Natural killer cell (primary cell): ENCODE results near the gene PYGL. TPM values are rescaled to one million over a fixed set of nuclear protein-coding genes. Genes with fewer than 3 reads are reported as not detected.
A peak's percentile ranks its signal among the peaks of the same experiment; 100 is the strongest.
"Not testable (repeated sequence)": the region's sequence is repeated elsewhere in the genome, so short reads cannot be mapped to it uniquely, and the experiment has no call there.

ENCODE experiments used
- ATAC-seq, 3 donors: fragments of 150-1000 bp in 2 of 3; fragments of 200-7000 bp in 1 of 3; cut with Tn5 transposase; 1 replicate in 1 of 3; 2 replicates in 2 of 3; pipeline ENCODE4 v1.10.0; 2021; ENCODE audit warnings: mild to moderate bottlenecking in 2 of 3, moderate library complexity in 2 of 3
- DNase-seq, 2 donors: peaks; one replicate each; pipeline versions ENCODE4 v3.0.0 to v3.0.0-alpha.2; 2013 to 2021; ENCODE audit warnings: mixed read lengths in 1 of 2
- H3K27ac ChIP-seq: one replicate; pipeline ENCODE4 v1.5.1; 2013; ENCODE audit warnings: mild to moderate bottlenecking, low read length
- H3K27me3 ChIP-seq: one replicate; pipeline ENCODE4 v1.6.1; 2013; ENCODE audit warnings: low read length; ENCODE audit not compliant: control insufficient read depth, insufficient read depth
- H3K36me3 ChIP-seq: one replicate; pipeline ENCODE4 v1.6.1; 2013; ENCODE audit warnings: low read length; ENCODE audit not compliant: control insufficient read depth, insufficient read depth
- H3K4me1 ChIP-seq: one replicate; pipeline ENCODE4 v1.6.1; 2013; ENCODE audit warnings: low read length; ENCODE audit not compliant: control insufficient read depth, insufficient read depth
- H3K4me3 ChIP-seq: one replicate; pipeline ENCODE4 v1.5.1; 2013; ENCODE audit warnings: low read length
- H3K9me3 ChIP-seq: one replicate; pipeline ENCODE4 v1.6.1; 2013; ENCODE audit warnings: low read length; ENCODE audit not compliant: control insufficient read depth, insufficient read depth
- H3K27ac Mint-ChIP-seq, 2 donors: one replicate each; pipeline ENCODE4 v1.8.0; 2022; ENCODE audit warnings: mild to moderate bottlenecking in 2 of 2, mixed read lengths in 2 of 2, moderate library complexity in 1 of 2
- H3K27me3 Mint-ChIP-seq, 2 donors: one replicate each; pipeline ENCODE4 v1.8.0; 2022; ENCODE audit warnings: low read depth in 2 of 2, mixed read lengths in 2 of 2
- H3K36me3 Mint-ChIP-seq: one replicate; pipeline ENCODE4 v1.8.0; 2022; ENCODE audit warnings: mixed read lengths
- H3K4me1 Mint-ChIP-seq, 2 donors: one replicate each; pipeline ENCODE4 v1.8.0; 2022; ENCODE audit warnings: mixed read lengths in 2 of 2
- H3K4me3 Mint-ChIP-seq: one replicate; pipeline ENCODE4 v1.8.0; 2022; ENCODE audit warnings: mild to moderate bottlenecking, moderate library complexity, mixed read lengths
- H3K9me3 Mint-ChIP-seq, 2 donors: one replicate each; pipeline ENCODE4 v1.8.0; 2022; ENCODE audit warnings: mixed read lengths in 2 of 2
- CTCF ChIP-seq: fragments of 200-600 bp; IDR thresholded peaks from one replicate; pipeline ENCODE4 v1.8.0; 2022; ENCODE audit warnings: antibody characterized with exemption
- WGBS: methylation state at CpG from one replicate; pipeline ENCODE4 v1.1.7; 2013; ENCODE audit warnings: missing lambda C conversion rate; ENCODE audit not compliant: insufficient coverage; 5-methylcytosine and 5-hydroxymethylcytosine counted together
- intact Hi-C: fragments of 100-400 bp; cut with micrococcal nuclease; formaldehyde crosslinking; loops from one replicate; pipeline ENCODE4 v1.14.2; 2022
- total RNA-seq, 4 donors: library from RNA; stranded (reverse); fragments of 120-200 nt in 1 of 4; gene quantifications; one replicate each; pipeline versions ENCODE4 v1.2.3 to v1.2.4, GENCODE V29; 2013 to 2022

The PYGL gene
- total RNA-seq, 3 donors from 2014 or later (not counting 1 experiment from before 2014, with no cell fraction given) = 2.0 to 22.3 (median 3.2) TPM

- Mint-ChIP-seq H3K36me3 (no peaks in the 10 kb centered on the region), H3K4me1 (no peaks in the 10 kb centered on the region), H3K27me3 (peaks cover 3 to 7% of the 10 kb centered on the region in 2 donors), H3K27ac (no peak overlapping the region), H3K4me3 (no peak overlapping the region), H3K9me3 (no peaks in the 10 kb centered on the region)
- Histone ChIP-seq H3K27me3 (no peaks in the 10 kb centered on the region), H3K4me1 (no peaks in the 10 kb centered on the region), H3K9me3 (no peaks in the 10 kb centered on the region), H3K27ac (no peak overlapping the region), H3K36me3 (no peaks in the 10 kb centered on the region), H3K4me3 (no peak overlapping the region)
- ATAC-seq = no peak
- intact Hi-C loops = loop anchor here (10.0 kb wide), 1 partner anchor 828 kb away; no protein-coding TSS in a partner anchor
- no peak for DNase-seq
- WGBS = 89% methylated on average over 3 of the region's 3 CpGs
- no peak for TF ChIP-seq CTCF
Measured at GRCh38 chr14:50957296-50957695, 13.0 kb upstream of the PYGL start.

DNA sequence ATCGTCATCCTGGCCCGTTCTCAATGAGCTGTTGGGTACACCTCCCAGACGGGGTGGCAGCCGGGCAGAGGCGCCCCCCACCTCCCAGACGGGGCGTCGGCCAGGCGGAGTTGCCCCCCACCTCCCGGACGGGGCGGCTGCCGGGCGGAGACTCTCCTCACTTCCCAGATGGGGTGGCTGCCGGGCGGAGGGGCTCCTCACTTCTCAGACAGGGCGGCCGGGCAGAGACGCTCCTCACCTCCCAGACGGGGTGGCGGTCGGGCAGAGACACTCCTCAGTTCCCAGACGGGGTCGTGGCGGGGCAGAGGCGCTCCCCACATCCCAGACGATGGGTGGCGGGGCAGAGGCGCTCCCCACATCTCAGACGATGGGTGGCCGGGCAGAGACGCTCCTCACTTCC, 12.1 kb upstream of the PYGL start:
- WGBS = 93% methylated on average over 29 of the region's 32 CpGs
- intact Hi-C loops = loop anchor here (10.0 kb wide), 1 partner anchor 828 kb away; no protein-coding TSS in a partner anchor

GRCh38 chr14:50955373-50956043, 11.2 kb upstream of the PYGL start:
- 85% methylated on average over 5 of the region's 5 CpGs for WGBS
- Mint-ChIP-seq H3K36me3 (no peaks in the 10 kb centered on the region), H3K4me3 (no peak overlapping the region), H3K4me1 (no peaks in the 10 kb centered on the region), H3K9me3 (no peaks in the 10 kb centered on the region), H3K27me3 (no peaks in the 10 kb centered on the region), H3K27ac (no peak overlapping the region)
- no peak for TF ChIP-seq CTCF
- ATAC-seq (no peak), DNase-seq (no peak)
- Histone ChIP-seq H3K27ac (no peak overlapping the region), H3K4me1 (no peaks in the 10 kb centered on the region), H3K27me3 (no peaks in the 10 kb centered on the region), H3K9me3 (no peaks in the 10 kb centered on the region), H3K36me3 (no peaks in the 10 kb centered on the region), H3K4me3 (no peak overlapping the region)
- intact Hi-C loops = loop anchor here (10.0 kb wide), 1 partner anchor 829 kb away; no protein-coding TSS in a partner anchor

More for the DNA sequence above, 12.1 kb upstream of the PYGL start:
- H3K36me3 ChIP-seq, H3K4me1 Mint-ChIP-seq, H3K36me3 Mint-ChIP-seq, H3K9me3 ChIP-seq, H3K27ac ChIP-seq, H3K27me3 Mint-ChIP-seq, H3K4me3 Mint-ChIP-seq, H3K4me3 ChIP-seq, ATAC-seq, H3K4me1 ChIP-seq, H3K9me3 Mint-ChIP-seq, H3K27me3 ChIP-seq, H3K27ac Mint-ChIP-seq, DNase-seq: not testable (repeated sequence)

GRCh38 chr14:50954811-50955372, 10.6 kb upstream of the PYGL start:
- Histone ChIP-seq H3K4me1 (no peaks in the 10 kb centered on the region), H3K27ac (no peak overlapping the region), H3K9me3 (no peaks in the 10 kb centered on the region), H3K4me3 (no peak overlapping the region), H3K27me3 (no peaks in the 10 kb centered on the region), H3K36me3 (no peaks in the 10 kb centered on the region)
- Mint-ChIP-seq H3K4me1 (no peaks in the 10 kb centered on the region), H3K36me3 (no peaks in the 10 kb centered on the region), H3K9me3 (no peaks in the 10 kb centered on the region), H3K27me3 (no peaks in the 10 kb centered on the region), H3K27ac (no peak overlapping the region), H3K4me3 (no peak overlapping the region)
- peak in 1 of 2 donors; percentile 38 for DNase-seq
- no CpG with 5 or more reads among the region's 1 CpG for WGBS
- TF ChIP-seq CTCF = no peak
- intact Hi-C loops = loop anchor here (10.0 kb wide), 1 partner anchor 830 kb away; no protein-coding TSS in a partner anchor
- peak in 1 of 3 donors; percentile 42 for ATAC-seq
